ENCODE measurements around the gene MEGF8.

- TF ChIP-seq CTCF (IDR thresholded peaks at IDR 0.05) (no peak), POLR2A (IDR thresholded peaks at IDR 0.05) (no peak)
Measured at GRCh38 chr19:42301646-42302203, 23.7 kb upstream of the MEGF8 start, which contains the start of gene PRR19.
